Measurements from ENCODE around the gene SPTB.

DNA sequence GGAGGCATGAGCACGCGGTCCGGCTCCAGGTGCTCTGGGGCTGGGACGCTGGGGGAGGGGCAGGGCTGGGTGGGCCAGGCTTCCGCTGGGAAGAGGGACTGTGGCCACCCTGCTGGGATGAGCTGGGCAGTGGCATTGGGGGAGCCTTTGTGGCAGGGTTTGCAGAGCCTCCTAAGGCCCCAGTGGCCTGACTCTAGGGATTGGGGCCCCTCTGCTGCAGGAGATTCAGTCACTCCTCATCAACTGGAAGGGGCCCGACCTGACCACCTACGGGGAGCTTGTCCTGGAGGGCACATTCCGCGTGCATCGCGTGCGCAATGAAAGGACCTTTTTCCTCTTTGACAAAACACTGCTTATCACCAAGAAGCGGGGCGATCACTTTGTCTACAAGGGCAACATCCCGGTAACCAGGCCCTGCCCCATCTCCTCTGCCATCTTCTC lies 148.5 kb downstream of the SPTB start:
- TF ChIP-seq, protein P1, sequence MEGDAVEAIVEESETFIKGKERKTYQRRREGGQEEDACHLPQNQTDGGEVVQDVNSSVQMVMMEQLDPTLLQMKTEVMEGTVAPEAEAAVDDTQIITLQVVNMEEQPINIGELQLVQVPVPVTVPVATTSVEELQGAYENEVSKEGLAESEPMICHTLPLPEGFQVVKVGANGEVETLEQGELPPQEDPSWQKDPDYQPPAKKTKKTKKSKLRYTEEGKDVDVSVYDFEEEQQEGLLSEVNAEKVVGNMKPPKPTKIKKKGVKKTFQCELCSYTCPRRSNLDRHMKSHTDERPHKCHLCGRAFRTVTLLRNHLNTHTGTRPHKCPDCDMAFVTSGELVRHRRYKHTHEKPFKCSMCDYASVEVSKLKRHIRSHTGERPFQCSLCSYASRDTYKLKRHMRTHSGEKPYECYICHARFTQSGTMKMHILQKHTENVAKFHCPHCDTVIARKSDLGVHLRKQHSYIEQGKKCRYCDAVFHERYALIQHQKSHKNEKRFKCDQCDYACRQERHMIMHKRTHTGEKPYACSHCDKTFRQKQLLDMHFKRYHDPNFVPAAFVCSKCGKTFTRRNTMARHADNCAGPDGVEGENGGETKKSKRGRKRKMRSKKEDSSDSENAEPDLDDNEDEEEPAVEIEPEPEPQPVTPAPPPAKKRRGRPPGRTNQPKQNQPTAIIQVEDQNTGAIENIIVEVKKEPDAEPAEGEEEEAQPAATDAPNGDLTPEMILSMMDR (IDR thresholded peaks at IDR 0.05), result no peak
- TF ChIP-seq POLR2AphosphoS5 (IDR thresholded peaks at IDR 0.05), result no peak
